A673 (cell line): ENCODE results near the gene NT5M.

Experiments
- CTCF ChIP-seq: fragments of 300-800, 200-600 bp; sonication (generic); conservative IDR thresholded peaks from 2 replicates; pipeline ENCODE4 v1.5.1; 2017; ENCODE audit warnings: low read depth, mild to moderate bottlenecking, antibody characterized with exemption, low read length, moderate library complexity, mixed read lengths
- EZH2 ChIP-seq: fragments of 200-600 bp; sonication (generic); IDR thresholded peaks from 2 replicates; pipeline ENCODE4 v1.6.1; 2017; ENCODE audit warnings: borderline replicate concordance, low read depth, mild to moderate bottlenecking, mixed read lengths, antibody characterized with exemption, low read length; ENCODE audit not compliant: poor library complexity, severe bottlenecking

- TF ChIP-seq CTCF (no peak), EZH2 (no peak)
Measured at GRCh38 chr17:17388657-17389496, 85.7 kb downstream of the NT5M start.
